HepG2 (cell line): ENCODE data around the gene SHTN1. TPM values are rescaled to one million over a fixed set of nuclear protein-coding genes. Genes with fewer than 3 reads are reported as not detected.

Experiments used
- ATAC-seq: fragments of 200-7000 bp; cut with Tn5 transposase; 3 replicates; pipeline ENCODE4 v1.9.1; 2020; ENCODE audit warnings: mild to moderate bottlenecking, moderate library complexity
- BruUV-seq: library from RNA; stranded (reverse); fragments of 400-500 nt; replicated peaks from 2 replicates; lab custom pipeline; 2021; lab: Mats Ljungman, UMichigan
- CTCF ChIA-PET: fragments of 300-600 bp; formaldehyde crosslinking; extraction: SDS; loops from one replicate; lab custom pipeline; 2021; ENCODE audit warnings: low total read pairs, inconsistent platforms, low intra/inter-chr PET ratio; lab: Yijun Ruan, JAX
- POLR2A ChIA-PET: fragments of 350-600 bp; sonication (Branson Sonifier 250); formaldehyde crosslinking; loops from one replicate; lab custom pipeline; 2020; ENCODE audit warnings: antibody characterized with exemption, inconsistent platforms; lab: Yijun Ruan, JAX
- DNase-seq: peaks from one replicate; pipeline ENCODE4 v3.0.0-alpha.2; 2015; ENCODE audit warnings: low spot score
- FAIRE-seq: peaks from 3 replicates; lab custom pipeline; 2011; peaks lifted over from hg19 to GRCh38; lab: Jason Lieb, UNC
- H2AFZ ChIP-seq: one replicate; pipeline ENCODE4 v1.6.1; 2011; ENCODE audit warnings: low read length, inconsistent platforms
- H3K27ac ChIP-seq: fragments of 300-600 bp; 3 replicates; pipeline ENCODE4 v1.8.0; 2011; ENCODE audit warnings: mixed run types, mild to moderate bottlenecking, mixed read lengths, low read length, inconsistent platforms; ENCODE audit not compliant: insufficient read depth; ENCODE audit errors: extremely low read length
- H3K27me3 ChIP-seq, 2 experiments: fragments of 200-600 bp in 1 of 2; 2 replicates in 1 of 2; 3 replicates in 1 of 2; pipeline versions ENCODE4 v1.6.0 to v1.8.0; 2011; ENCODE audit warnings: low read length in 2 of 2, mild to moderate bottlenecking in 2 of 2, moderate library complexity in 2 of 2, inconsistent platforms in 1 of 2; ENCODE audit not compliant: insufficient read depth in 2 of 2, control insufficient read depth in 1 of 2
- H3K36me3 ChIP-seq, 2 experiments: fragments of 200-600 bp in 1 of 2; replicated peaks in 1 of 2; 2 replicates in 1 of 2; 3 replicates in 1 of 2; pipeline versions ENCODE4 v1.5.1 to v1.8.0; 2011; ENCODE audit warnings: low read length in 2 of 2, inconsistent platforms in 1 of 2; ENCODE audit not compliant: insufficient read depth in 2 of 2, control insufficient read depth in 1 of 2
- H3K4me1 ChIP-seq: 2 replicates; pipeline ENCODE4 v1.5.1; 2012; ENCODE audit warnings: low read length, inconsistent platforms; ENCODE audit not compliant: insufficient read depth
- H3K4me2 ChIP-seq: 2 replicates; pipeline ENCODE4 v1.6.0; 2011; ENCODE audit warnings: low read depth, low read length, inconsistent platforms
- H3K4me3 ChIP-seq, 3 experiments: fragments of 200-600 bp in 1 of 3; sonication (generic), shearing (Covaris generic) in 1 of 3; replicated peaks in 1 of 3; 2 replicates each; pipeline ENCODE4 v1.5.1; 2011 to 2016; ENCODE audit warnings: low read length in 3 of 3, inconsistent platforms in 2 of 3, low read depth in 2 of 3, mild to moderate bottlenecking in 2 of 3, control low read depth in 1 of 3, mixed read lengths in 1 of 3; ENCODE audit not compliant: insufficient read depth in 1 of 3
- H3K79me2 ChIP-seq: one replicate; pipeline ENCODE4 v1.6.1; 2011; ENCODE audit warnings: low read length, inconsistent platforms; ENCODE audit not compliant: insufficient read depth
- H3K9ac ChIP-seq: 2 replicates; pipeline ENCODE4 v1.6.0; 2011; ENCODE audit warnings: mild to moderate bottlenecking, low read depth, low read length, inconsistent platforms; ENCODE audit not compliant: insufficient read depth
- H3K9me3 ChIP-seq: 2 replicates; pipeline ENCODE4 v1.5.1; 2012; ENCODE audit warnings: mild to moderate bottlenecking, low read length
- H4K20me1 ChIP-seq: 2 replicates; pipeline ENCODE4 v1.6.0; 2011; ENCODE audit warnings: inconsistent platforms, mild to moderate bottlenecking, low read length, moderate library complexity; ENCODE audit not compliant: insufficient read depth
- ATF7 ChIP-seq, 2 experiments: fragments of 450-650 bp in 1 of 2; sonication (generic) in 1 of 2; formaldehyde crosslinking in 1 of 2; IDR thresholded peaks; 2 replicates each; pipeline versions ENCODE4 v1.4.0 to v1.6.1; 2016 to 2020; ENCODE audit warnings: antibody characterized with exemption in 1 of 2, mild to moderate bottlenecking in 1 of 2, missing genetic modification reagents in 1 of 2
- GATA4 ChIP-seq: sonication (generic); IDR thresholded peaks from 2 replicates; pipeline ENCODE4 v1.6.1; 2016; ENCODE audit warnings: antibody characterized with exemption, low read depth, borderline replicate concordance
- HNRNPK ChIP-seq: fragments of 200-400 bp; formaldehyde crosslinking; IDR thresholded peaks from 2 replicates; pipeline ENCODE4 v1.6.1; 2018; ENCODE audit warnings: low read length, low read depth, moderate library complexity, mild to moderate bottlenecking; ENCODE audit not compliant: poor library complexity, severe bottlenecking
- ISX ChIP-seq: sonication (generic); formaldehyde crosslinking; conservative IDR thresholded peaks from 2 replicates; pipeline ENCODE4 v1.5.0; 2020; ENCODE audit warnings: missing genetic modification reagents
- MED8 ChIP-seq: sonication (generic); formaldehyde crosslinking; IDR thresholded peaks from 2 replicates; pipeline ENCODE4 v1.8.1; 2023; ENCODE audit warnings: mild to moderate bottlenecking, missing genetic modification reagents; ENCODE audit not compliant: insufficient replicate concordance
- MYPOP ChIP-seq: sonication (generic); formaldehyde crosslinking; IDR thresholded peaks from 2 replicates; pipeline ENCODE4 v1.8.1; 2023; ENCODE audit warnings: mild to moderate bottlenecking, moderate library complexity, missing genetic modification reagents
- PATZ1 ChIP-seq: sonication (generic); formaldehyde crosslinking; IDR thresholded peaks from 2 replicates; pipeline ENCODE4 v1.4.0; 2020; ENCODE audit warnings: missing genetic modification reagents
- PHF21A ChIP-seq: sonication (generic); formaldehyde crosslinking; IDR thresholded peaks from 2 replicates; pipeline ENCODE4 v1.5.0; 2020; ENCODE audit warnings: mild to moderate bottlenecking, missing genetic modification reagents
- POGK ChIP-seq: sonication (generic); formaldehyde crosslinking; conservative IDR thresholded peaks from 2 replicates; pipeline ENCODE4 v1.8.0; 2022; ENCODE audit warnings: mild to moderate bottlenecking, moderate library complexity, missing genetic modification reagents
- RBFOX2 ChIP-seq: fragments of 200-400 bp; formaldehyde crosslinking; IDR thresholded peaks from 2 replicates; pipeline ENCODE4 v1.6.1; 2017; ENCODE audit warnings: low read depth, mild to moderate bottlenecking, low read length
- RFX3 ChIP-seq: IDR thresholded peaks from 2 replicates; pipeline ENCODE4 v1.6.1; 2016; ENCODE audit warnings: missing biosample characterization, missing genetic modification reagents
- SAP130 ChIP-seq: IDR thresholded peaks from 2 replicates; pipeline ENCODE4 v1.6.1; 2016; ENCODE audit warnings: low read depth
- SOX6 ChIP-seq, 2 experiments: fragments of 450-650 bp in 1 of 2; sonication (generic) in 1 of 2; formaldehyde crosslinking in 1 of 2; IDR thresholded peaks; 2 replicates each; pipeline versions ENCODE4 v1.4.0 to v1.6.1; 2017 to 2020; ENCODE audit warnings: antibody characterized with exemption in 1 of 2, mild to moderate bottlenecking in 1 of 2, missing genetic modification reagents in 1 of 2
- ZNF276 ChIP-seq: sonication (generic); formaldehyde crosslinking; IDR thresholded peaks from 2 replicates; pipeline ENCODE4 v1.4.0; 2020; ENCODE audit warnings: mild to moderate bottlenecking, low read depth, missing genetic modification reagents
- whole genome bisulfite sequencing: methylation state at CpG from one replicate; pipeline ENCODE4 v1.1.6; 2017; ENCODE audit warnings: low lambda C conversion rate; 5-methylcytosine and 5-hydroxymethylcytosine counted together
- in situ Hi-C: cut with HindIII; loops from 2 replicates; pipeline ENCODE4 v1.10.0; 2017; ENCODE audit warnings: low pct_unique_long_range_greater_than_20kb; ENCODE audit not compliant: extremely low pct_ligation_motif_present
- intact Hi-C: fragments of 100-400 bp; cut with micrococcal nuclease; formaldehyde crosslinking; loops from one replicate; pipeline ENCODE4 v1.10.0; 2022; ENCODE audit not compliant: unreplicated experiment
- polyA plus RNA-seq, 8 experiments: library from polyadenylated mRNA; depleted of rRNA in 3 of 8; stranded (reverse) in 7 of 8; unstranded in 1 of 8; fragments of >200 nt; fragmentation: Illumina TruSeq in 4 of 8; extraction: Trizol in 4 of 8; gene quantifications; 2 replicates each; pipeline versions ENCODE4 v1.2.1 to v1.2.3, GENCODE V29; 2011 to 2016; ENCODE audit warnings: low read depth in 4 of 8, missing spikeins in 1 of 8, mixed read lengths in 1 of 8; ENCODE audit not compliant: insufficient read depth in 1 of 8
- total RNA-seq, 5 experiments: library from RNA; depleted of rRNA; stranded (reverse); fragments of >200 nt; fragmentation: Illumina TruSeq; extraction: Trizol; gene quantifications; 2 replicates each; pipeline ENCODE4 v1.2.3, GENCODE V29; 2016; ENCODE audit warnings: low read depth in 1 of 5

The SHTN1 gene
- total and polyA plus RNA-seq, 2 of the 13 experiments (the other 11 are each of a cell fraction or from before 2014, with no cell fraction given): 11.3 to 15.6 TPM

GRCh38 chr10:117004227-117005025 lies 561 bp downstream of the SHTN1 start (continued):
- TF ChIP-seq POGK (CRISPR knock-in tag) (peak; percentile 48; the same call in 1 of the 2 replicates), HNRNPK (peak; percentile 15), PHF21A (CRISPR knock-in tag) (no peak; the same call in 1 of the 2 replicates), SOX6 (IDR thresholded peaks at IDR 0.05) (no peak), SOX6 (CRISPR knock-in tag; IDR thresholded peaks at IDR 0.05) (no peak; the same call in 1 of the 2 replicates), ATF7 (IDR thresholded peaks at IDR 0.05) (no peak), ATF7 (CRISPR knock-in tag; IDR thresholded peaks at IDR 0.05) (no peak)

- H3K4me2 ChIP-seq: peak overlapping the region; percentile 94
- 16% methylated on average over 5 of the region's 6 CpGs for WGBS
- no peak overlapping the region for H2AFZ ChIP-seq
- H3K9me3 ChIP-seq: no peaks in the 10 kb centered on the region
- in situ Hi-C loops (loop anchor here (10.0 kb wide), 1 partner anchor 161 kb away; no protein-coding TSS in a partner anchor), intact Hi-C loops (loop anchor here (2.0 to 5.0 kb wide), 3 partner anchors 19 to 164 kb away; no protein-coding TSS in a partner anchor)
- peak; percentile 6; the same call in 1 of the 3 replicates for ATAC-seq
- peaks cover 52% of the 10 kb centered on the region for H3K4me1 ChIP-seq
- FAIRE-seq: peak; percentile 79
- CTCF ChIA-PET: no interaction called here
- no TSS peak for BruUV-seq
- H3K9ac ChIP-seq: 0 out of 2 replicates have a peak overlapping the region, but pooled peaks have one; percentile 47
- no peaks in the 10 kb centered on the region for H3K36me3 ChIP-seq
- peak; percentile 81 for DNase-seq
- no peaks in the 10 kb centered on the region for H3K27me3 ChIP-seq
- peak overlapping the region; percentile 43 to 78 (median 49); a peak in 5 of 6 replicates for H3K4me3 ChIP-seq
- peaks cover 5% of the 10 kb centered on the region for H4K20me1 ChIP-seq
- H3K79me2 ChIP-seq: peaks cover 54% of the 10 kb centered on the region
- POLR2A ChIA-PET: no interaction called here
- peak overlapping the region; percentile 43 for H3K27ac ChIP-seq
- TF ChIP-seq RFX3 (CRISPR knock-in tag) (no peak), PATZ1 (CRISPR knock-in tag) (peak; percentile 45), MED8 (no peak), RBFOX2 (no peak), MYPOP (no peak), ZNF276 (CRISPR knock-in tag) (no peak), SAP130 (CRISPR knock-in tag) (peak; percentile 52), ISX (no peak), GATA4 (no peak)
Observed at GRCh38 chr10:117003336-117003735, 1.7 kb downstream of the SHTN1 start.
